Subcutaneous adipose tissue (tissue), 4 donors: ENCODE measurements around the gene KCNG4. TPM values are rescaled to one million over a fixed set of nuclear protein-coding genes. Genes with fewer than 3 reads are reported as not detected.

ENCODE experiments used
- CTCF ChIP-seq: fragments of 450-650 bp; IDR thresholded peaks from one replicate; pipeline ENCODE4 v1.5.1; 2016; ENCODE audit warnings: low read depth, mild to moderate bottlenecking, control low read depth, antibody characterized with exemption, moderate library complexity
- total RNA-seq, 4 donors: library from RNA; depleted of rRNA; stranded (reverse); fragments of >200 nt; gene quantifications; one replicate each; pipeline ENCODE4 v1.1.0, GENCODE V29; 2016

Gene KCNG4
- total RNA-seq, 4 donors from 2014 or later, result not detected

GRCh38 chr16:84207251-84207650 lies 32.6 kb downstream of the KCNG4 start:
- no peak for TF ChIP-seq CTCF

GRCh38 chr16:84205976-84206691 lies 33.7 kb downstream of the KCNG4 start:
- TF ChIP-seq CTCF, result no peak

- no peak for TF ChIP-seq CTCF
Measured at GRCh38 chr16:84199861-84200260, 40.0 kb downstream of the KCNG4 start.

GRCh38 chr16:84199097-84199496 lies 40.7 kb downstream of the KCNG4 start:
- TF ChIP-seq CTCF, result no peak

GRCh38 chr16:84198401-84198800 lies 41.4 kb downstream of the KCNG4 start:
- TF ChIP-seq CTCF, result no peak

GRCh38 chr16:84197466-84198128 lies 42.2 kb downstream of the KCNG4 start:
- no peak for TF ChIP-seq CTCF

GRCh38 chr16:84196727-84197394 lies 43.0 kb downstream of the KCNG4 start:
- TF ChIP-seq CTCF, result no peak
